ENCODE measurements around the gene EIF2A. TPM values are rescaled to one million over a fixed set of nuclear protein-coding genes. Genes with fewer than 3 reads are reported as not detected.

Gene EIF2A
- total RNA-seq, 1 donor from 2014 or later: 195 TPM

- no peaks in the 10 kb centered on the region for H3K9me3 ChIP-seq (ENCODE audit: control insufficient read depth in 3 of 3, low read length in 3 of 3)
- H3K36me3 ChIP-seq (ENCODE audit: control insufficient read depth in 3 of 3, insufficient read depth in 3 of 3, low read length in 3 of 3): no peaks in the 10 kb centered on the region
- H3K9ac ChIP-seq (ENCODE audit: low read depth in 1 of 3, low read length in 3 of 3): no peak overlapping the region
- H3K27me3 ChIP-seq (ENCODE audit: control insufficient read depth in 3 of 3, insufficient read depth in 3 of 3, low read length in 3 of 3): no peaks in the 10 kb centered on the region
- H3K4me3 ChIP-seq (ENCODE audit: low read length in 3 of 3): no peak overlapping the region
- no peak overlapping the region for H3K27ac ChIP-seq (ENCODE audit: low read depth, low read length)
- H3K4me1 ChIP-seq (ENCODE audit: control insufficient read depth in 3 of 3, insufficient read depth in 3 of 3, low read length in 3 of 3): no peaks in the 10 kb centered on the region
Observed at GRCh38 chr3:150519026-150519425, 27.6 kb upstream of the EIF2A start.

GRCh38 chr3:150520408-150520807, 26.2 kb upstream of the EIF2A start:
- Histone ChIP-seq H3K9me3 (ENCODE audit: control insufficient read depth in 3 of 3, low read length in 3 of 3) (no peaks in the 10 kb centered on the region), H3K4me3 (ENCODE audit: low read length in 3 of 3) (no peak overlapping the region), H3K36me3 (ENCODE audit: control insufficient read depth in 3 of 3, insufficient read depth in 3 of 3, low read length in 3 of 3) (no peaks in the 10 kb centered on the region), H3K9ac (ENCODE audit: low read depth in 1 of 3, low read length in 3 of 3) (no peak overlapping the region), H3K27ac (ENCODE audit: low read depth, low read length) (no peak overlapping the region), H3K27me3 (ENCODE audit: control insufficient read depth in 3 of 3, insufficient read depth in 3 of 3, low read length in 3 of 3) (no peaks in the 10 kb centered on the region), H3K4me1 (ENCODE audit: control insufficient read depth in 3 of 3, insufficient read depth in 3 of 3, low read length in 3 of 3) (no peaks in the 10 kb centered on the region)

GRCh38 chr3:150521463-150521862, 25.1 kb upstream of the EIF2A start:
- Histone ChIP-seq H3K27ac (ENCODE audit: low read depth, low read length) (no peak overlapping the region), H3K4me3 (ENCODE audit: low read length in 3 of 3) (no peak overlapping the region), H3K27me3 (ENCODE audit: control insufficient read depth in 3 of 3, insufficient read depth in 3 of 3, low read length in 3 of 3) (no peaks in the 10 kb centered on the region), H3K36me3 (ENCODE audit: control insufficient read depth in 3 of 3, insufficient read depth in 3 of 3, low read length in 3 of 3) (no peaks in the 10 kb centered on the region), H3K9me3 (ENCODE audit: control insufficient read depth in 3 of 3, low read length in 3 of 3) (no peaks in the 10 kb centered on the region), H3K9ac (ENCODE audit: low read depth in 1 of 3, low read length in 3 of 3) (no peak overlapping the region), H3K4me1 (ENCODE audit: control insufficient read depth in 3 of 3, insufficient read depth in 3 of 3, low read length in 3 of 3) (no peaks in the 10 kb centered on the region)

GRCh38 chr3:150523538-150523937, 23.0 kb upstream of the EIF2A start:
- Histone ChIP-seq H3K9ac (ENCODE audit: low read depth in 1 of 3, low read length in 3 of 3) (no peak overlapping the region), H3K9me3 (ENCODE audit: control insufficient read depth in 3 of 3, low read length in 3 of 3) (no peaks in the 10 kb centered on the region), H3K27me3 (ENCODE audit: control insufficient read depth in 3 of 3, insufficient read depth in 3 of 3, low read length in 3 of 3) (no peaks in the 10 kb centered on the region), H3K4me1 (ENCODE audit: control insufficient read depth in 3 of 3, insufficient read depth in 3 of 3, low read length in 3 of 3) (no peaks in the 10 kb centered on the region), H3K27ac (ENCODE audit: low read depth, low read length) (no peak overlapping the region), H3K36me3 (ENCODE audit: control insufficient read depth in 3 of 3, insufficient read depth in 3 of 3, low read length in 3 of 3) (no peaks in the 10 kb centered on the region), H3K4me3 (ENCODE audit: low read length in 3 of 3) (no peak overlapping the region)

GRCh38 chr3:150527464-150528255, 18.9 kb upstream of the EIF2A start:
- no peaks in the 10 kb centered on the region for H3K4me1 ChIP-seq (ENCODE audit: control insufficient read depth in 3 of 3, insufficient read depth in 3 of 3, low read length in 3 of 3)
- H3K4me3 ChIP-seq (ENCODE audit: low read length in 3 of 3): no peak overlapping the region
- H3K36me3 ChIP-seq (ENCODE audit: control insufficient read depth in 3 of 3, insufficient read depth in 3 of 3, low read length in 3 of 3): no peaks in the 10 kb centered on the region
- no peaks in the 10 kb centered on the region for H3K27me3 ChIP-seq (ENCODE audit: control insufficient read depth in 3 of 3, insufficient read depth in 3 of 3, low read length in 3 of 3)
- no peak overlapping the region for H3K9ac ChIP-seq (ENCODE audit: low read depth in 1 of 3, low read length in 3 of 3)
- H3K9me3 ChIP-seq (ENCODE audit: control insufficient read depth in 3 of 3, low read length in 3 of 3): no peaks in the 10 kb centered on the region
- no peak overlapping the region for H3K27ac ChIP-seq (ENCODE audit: low read depth, low read length)

- H3K27me3 ChIP-seq (ENCODE audit: control insufficient read depth in 3 of 3, insufficient read depth in 3 of 3, low read length in 3 of 3): no peaks in the 10 kb centered on the region
- H3K9ac ChIP-seq (ENCODE audit: low read depth in 1 of 3, low read length in 3 of 3): no peak overlapping the region
- H3K27ac ChIP-seq (ENCODE audit: low read depth, low read length): no peak overlapping the region
- H3K4me1 ChIP-seq (ENCODE audit: control insufficient read depth in 3 of 3, insufficient read depth in 3 of 3, low read length in 3 of 3): no peaks in the 10 kb centered on the region
- H3K9me3 ChIP-seq (ENCODE audit: control insufficient read depth in 3 of 3, low read length in 3 of 3): no peaks in the 10 kb centered on the region
- H3K36me3 ChIP-seq (ENCODE audit: control insufficient read depth in 3 of 3, insufficient read depth in 3 of 3, low read length in 3 of 3): no peaks in the 10 kb centered on the region
- no peak overlapping the region for H3K4me3 ChIP-seq (ENCODE audit: low read length in 3 of 3)
Observed at GRCh38 chr3:150528354-150528797, 18.2 kb upstream of the EIF2A start.

GRCh38 chr3:150531775-150532174, 14.8 kb upstream of the EIF2A start:
- no peaks in the 10 kb centered on the region for H3K27me3 ChIP-seq (ENCODE audit: control insufficient read depth in 3 of 3, insufficient read depth in 3 of 3, low read length in 3 of 3)
- H3K4me3 ChIP-seq (ENCODE audit: low read length in 3 of 3): no peak overlapping the region
- H3K9me3 ChIP-seq (ENCODE audit: control insufficient read depth in 3 of 3, low read length in 3 of 3): no peaks in the 10 kb centered on the region
- no peaks in the 10 kb centered on the region for H3K4me1 ChIP-seq (ENCODE audit: control insufficient read depth in 3 of 3, insufficient read depth in 3 of 3, low read length in 3 of 3)
- no peaks in the 10 kb centered on the region for H3K36me3 ChIP-seq (ENCODE audit: control insufficient read depth in 3 of 3, insufficient read depth in 3 of 3, low read length in 3 of 3)
- H3K9ac ChIP-seq (ENCODE audit: low read depth in 1 of 3, low read length in 3 of 3): no peak overlapping the region
- H3K27ac ChIP-seq (ENCODE audit: low read depth, low read length): no peak overlapping the region

- H3K4me3 ChIP-seq (ENCODE audit: low read length in 3 of 3): no peak overlapping the region
- H3K36me3 ChIP-seq (ENCODE audit: control insufficient read depth in 3 of 3, insufficient read depth in 3 of 3, low read length in 3 of 3): no peaks in the 10 kb centered on the region
- no peaks in the 10 kb centered on the region for H3K27me3 ChIP-seq (ENCODE audit: control insufficient read depth in 3 of 3, insufficient read depth in 3 of 3, low read length in 3 of 3)
- H3K9me3 ChIP-seq (ENCODE audit: control insufficient read depth in 3 of 3, low read length in 3 of 3): no peaks in the 10 kb centered on the region
- no peak overlapping the region for H3K9ac ChIP-seq (ENCODE audit: low read depth in 1 of 3, low read length in 3 of 3)
- no peak overlapping the region for H3K27ac ChIP-seq (ENCODE audit: low read depth, low read length)
- H3K4me1 ChIP-seq (ENCODE audit: control insufficient read depth in 3 of 3, insufficient read depth in 3 of 3, low read length in 3 of 3): no peaks in the 10 kb centered on the region
Observed at GRCh38 chr3:150535204-150535603, 11.4 kb upstream of the EIF2A start.

GRCh38 chr3:150538324-150539208, 8.0 kb upstream of the EIF2A start:
- Histone ChIP-seq H3K4me1 (ENCODE audit: control insufficient read depth in 3 of 3, insufficient read depth in 3 of 3, low read length in 3 of 3) (no peaks in the 10 kb centered on the region), H3K9ac (ENCODE audit: low read depth in 1 of 3, low read length in 3 of 3) (no peak overlapping the region), H3K9me3 (ENCODE audit: control insufficient read depth in 3 of 3, low read length in 3 of 3) (no peaks in the 10 kb centered on the region), H3K27ac (ENCODE audit: low read depth, low read length) (no peak overlapping the region), H3K4me3 (ENCODE audit: low read length in 3 of 3) (no peak overlapping the region), H3K36me3 (ENCODE audit: control insufficient read depth in 3 of 3, insufficient read depth in 3 of 3, low read length in 3 of 3) (peaks cover 0 to 7% (median 2%) of the 10 kb centered on the region in 3 donors), H3K27me3 (ENCODE audit: control insufficient read depth in 3 of 3, insufficient read depth in 3 of 3, low read length in 3 of 3) (no peaks in the 10 kb centered on the region)

- Histone ChIP-seq H3K27me3 (ENCODE audit: control insufficient read depth in 3 of 3, insufficient read depth in 3 of 3, low read length in 3 of 3) (no peaks in the 10 kb centered on the region), H3K4me3 (ENCODE audit: low read length in 3 of 3) (no peak overlapping the region), H3K9me3 (ENCODE audit: control insufficient read depth in 3 of 3, low read length in 3 of 3) (no peaks in the 10 kb centered on the region), H3K9ac (ENCODE audit: low read depth in 1 of 3, low read length in 3 of 3) (no peak overlapping the region), H3K36me3 (ENCODE audit: control insufficient read depth in 3 of 3, insufficient read depth in 3 of 3, low read length in 3 of 3) (peaks cover 0 to 10% (median 2%) of the 10 kb centered on the region in 3 donors), H3K4me1 (ENCODE audit: control insufficient read depth in 3 of 3, insufficient read depth in 3 of 3, low read length in 3 of 3) (peaks cover 0 to 10% (median 9%) of the 10 kb centered on the region in 3 donors), H3K27ac (ENCODE audit: low read depth, low read length) (no peak overlapping the region)
Observed at GRCh38 chr3:150540297-150540696, 6.3 kb upstream of the EIF2A start.
